Fibroblast of lung (primary cell): ENCODE results near the gene CCDC18. TPM values are rescaled to one million over a fixed set of nuclear protein-coding genes. Genes with fewer than 3 reads are reported as not detected.

Experiments used
- DNase-seq, 2 donors: peaks; one replicate each; pipeline versions ENCODE4 v3.0.0 to v3.0.0-alpha.2; 2010; ENCODE audit warnings: low read depth in 2 of 2
- H2AFZ ChIP-seq: 2 replicates; pipeline ENCODE4 v1.5.1; 2012; ENCODE audit warnings: low read length, control low read depth, inconsistent platforms
- H3K27ac ChIP-seq: 2 replicates; pipeline ENCODE4 v1.5.1; 2011; ENCODE audit warnings: low read length, control low read depth; ENCODE audit not compliant: insufficient read depth
- H3K27me3 ChIP-seq: 2 replicates; pipeline ENCODE4 v1.5.1; 2011; ENCODE audit warnings: mild to moderate bottlenecking, low read length; ENCODE audit not compliant: control insufficient read depth, insufficient read depth
- H3K36me3 ChIP-seq: 2 replicates; pipeline ENCODE4 v1.5.1; 2011; ENCODE audit warnings: low read length; ENCODE audit not compliant: control insufficient read depth, insufficient read depth
- H3K4me1 ChIP-seq: 2 replicates; pipeline ENCODE4 v1.5.1; 2011; ENCODE audit warnings: low read length; ENCODE audit not compliant: control insufficient read depth, insufficient read depth; ENCODE audit errors: extremely low read depth
- H3K4me2 ChIP-seq: 2 replicates; pipeline ENCODE4 v1.5.1; 2011; ENCODE audit warnings: low read length, control low read depth; ENCODE audit not compliant: insufficient read depth; ENCODE audit errors: extremely low read depth
- H3K4me3 ChIP-seq, 4 experiments: fragments of 200-600 bp in 1 of 4; sonication (generic) in 1 of 4; replicated peaks in 1 of 4; 2 replicates each; pipeline ENCODE4 v1.5.1; 2011 to 2016; ENCODE audit warnings: low read length in 4 of 4, low read depth in 3 of 4, mild to moderate bottlenecking in 3 of 4, control low read depth in 2 of 4, inconsistent platforms in 1 of 4, mixed read lengths in 1 of 4; ENCODE audit not compliant: insufficient read depth in 1 of 4; ENCODE audit errors: control extremely low read depth in 1 of 4
- H3K79me2 ChIP-seq: 2 replicates; pipeline ENCODE4 v1.5.1; 2012; ENCODE audit warnings: mild to moderate bottlenecking, low read length, inconsistent platforms; ENCODE audit not compliant: control insufficient read depth, insufficient read depth
- H3K9ac ChIP-seq: 2 replicates; pipeline ENCODE4 v1.5.1; 2011; ENCODE audit warnings: mild to moderate bottlenecking, low read length, control low read depth; ENCODE audit not compliant: insufficient read depth
- H3K9me3 ChIP-seq: 2 replicates; pipeline ENCODE4 v1.5.1; 2012; ENCODE audit warnings: low read depth, low read length; ENCODE audit not compliant: control insufficient read depth, insufficient read depth
- H4K20me1 ChIP-seq: 2 replicates; pipeline ENCODE4 v1.5.1; 2011; ENCODE audit warnings: low read length; ENCODE audit not compliant: control insufficient read depth, insufficient read depth; ENCODE audit errors: extremely low read depth
- CTCF ChIP-seq, 2 donors: IDR thresholded peaks in 1 of 2; conservative IDR thresholded peaks in 1 of 2; 1 replicate in 1 of 2; 2 replicates in 1 of 2; pipeline ENCODE4 v1.5.1; 2011 to 2012; ENCODE audit warnings: low read length in 2 of 2, control low read depth in 1 of 2, inconsistent platforms in 1 of 2, low read depth in 1 of 2, mild to moderate bottlenecking in 1 of 2
- EZH2 ChIP-seq: IDR thresholded peaks from 2 replicates; pipeline ENCODE4 v1.5.1; 2012; ENCODE audit warnings: low read length, control low read depth, mild to moderate bottlenecking; ENCODE audit errors: missing control alignments
- polyA plus RNA-seq, 2 donors: library from polyadenylated mRNA; depleted of rRNA in 1 of 2; stranded (reverse) in 1 of 2; unstranded in 1 of 2; fragments of >200 nt; gene quantifications; 2 replicates each; pipeline ENCODE4 v1.2.1, GENCODE V29; 2011 to 2012; ENCODE audit warnings: missing spikeins in 1 of 2
- total RNA-seq: library from RNA; depleted of rRNA; stranded (reverse); fragments of >200 nt; gene quantifications from 2 replicates; pipeline ENCODE4 v1.2.1, GENCODE V29; 2014

Gene CCDC18
- total and polyA plus RNA-seq, 2 donors (not counting 1 experiment from before 2014, with no cell fraction given): 3.1 to 15.4 TPM

- H3K79me2 ChIP-seq: no peaks in the 10 kb centered on the region
- no peak overlapping the region for H3K27ac ChIP-seq
- no peaks in the 10 kb centered on the region for H3K9me3 ChIP-seq
- no peaks in the 10 kb centered on the region for H3K4me1 ChIP-seq
- DNase-seq: no peak
- peaks cover 4% of the 10 kb centered on the region for H3K36me3 ChIP-seq
- no peak overlapping the region for H3K9ac ChIP-seq
- H3K4me3 ChIP-seq: no peak overlapping the region
- H3K27me3 ChIP-seq: no peaks in the 10 kb centered on the region
- no peak overlapping the region for H2AFZ ChIP-seq
- no peaks in the 10 kb centered on the region for H4K20me1 ChIP-seq
- TF ChIP-seq EZH2 (no peak), CTCF (conservative IDR thresholded peaks at IDR 0.05 in 1 of 2, IDR thresholded peaks at IDR 0.05 in 1 of 2; ENCODE audit: low read depth in 1 of 2, low read length in 2 of 2) (no peak)
- no peak overlapping the region for H3K4me2 ChIP-seq
These were observed 18.6 kb downstream of the CCDC18 start for GRCh38 chr1:93199150-93199549.

- H3K27me3 ChIP-seq: no peaks in the 10 kb centered on the region
These were observed 19.6 kb downstream of the CCDC18 start for GRCh38 chr1:93200086-93200620.

DNA sequence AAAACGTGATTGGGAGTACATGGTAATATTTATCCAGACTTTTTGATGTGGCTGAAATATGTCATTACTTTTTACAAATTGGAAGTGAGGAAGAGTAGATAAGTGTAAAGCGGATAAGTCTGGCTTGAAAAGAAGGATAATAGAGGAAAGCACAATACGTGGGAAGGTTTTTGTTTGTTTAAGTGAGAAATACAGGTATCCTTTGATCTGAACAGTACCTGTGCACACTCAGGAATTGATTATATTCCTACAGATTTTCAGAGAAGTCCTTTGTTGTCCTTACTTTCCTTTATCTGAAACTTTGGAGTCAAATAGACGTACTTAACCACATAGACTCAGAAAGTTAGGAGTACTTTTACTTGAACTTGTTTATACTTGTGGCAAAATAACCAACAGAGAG is 20.2 kb downstream of the CCDC18 start:
- H3K27me3 ChIP-seq: no peaks in the 10 kb centered on the region
- H3K9ac ChIP-seq: no peak overlapping the region
- no peak overlapping the region for H3K4me3 ChIP-seq
- H3K4me1 ChIP-seq: no peaks in the 10 kb centered on the region
- no peak overlapping the region for H2AFZ ChIP-seq
- no peak overlapping the region for H3K4me2 ChIP-seq
- H3K79me2 ChIP-seq: no peaks in the 10 kb centered on the region
- DNase-seq: no peak
- H3K9me3 ChIP-seq: no peaks in the 10 kb centered on the region
- H3K27ac ChIP-seq: no peak overlapping the region
- TF ChIP-seq EZH2 (no peak), CTCF (conservative IDR thresholded peaks at IDR 0.05 in 1 of 2, IDR thresholded peaks at IDR 0.05 in 1 of 2; ENCODE audit: low read depth in 1 of 2, low read length in 2 of 2) (no peak)
- H3K36me3 ChIP-seq: peaks cover 4% of the 10 kb centered on the region
- no peaks in the 10 kb centered on the region for H4K20me1 ChIP-seq

More at GRCh38 chr1:93200086-93200620, 19.6 kb downstream of the CCDC18 start:
- H4K20me1 ChIP-seq: no peaks in the 10 kb centered on the region
- DNase-seq: no peak
- no peak overlapping the region for H2AFZ ChIP-seq
- H3K4me3 ChIP-seq: no peak overlapping the region
- H3K9ac ChIP-seq: no peak overlapping the region
- no peak overlapping the region for H3K4me2 ChIP-seq
- no peak overlapping the region for H3K27ac ChIP-seq
- no peaks in the 10 kb centered on the region for H3K4me1 ChIP-seq
- no peaks in the 10 kb centered on the region for H3K9me3 ChIP-seq
- H3K79me2 ChIP-seq: no peaks in the 10 kb centered on the region
- TF ChIP-seq CTCF (conservative IDR thresholded peaks at IDR 0.05 in 1 of 2, IDR thresholded peaks at IDR 0.05 in 1 of 2; ENCODE audit: low read depth in 1 of 2, low read length in 2 of 2): no peak
- no peak for TF ChIP-seq EZH2
- H3K36me3 ChIP-seq: peaks cover 4% of the 10 kb centered on the region
